ENCODE measurements around the gene FXR2. TPM values are rescaled to one million over a fixed set of nuclear protein-coding genes. Genes with fewer than 3 reads are reported as not detected.

FXR2 gene
- polyA plus RNA-seq, 1 donor (not counting 4 experiments of a cell fraction or from before 2014, with no cell fraction given): 30.6 TPM

DNA sequence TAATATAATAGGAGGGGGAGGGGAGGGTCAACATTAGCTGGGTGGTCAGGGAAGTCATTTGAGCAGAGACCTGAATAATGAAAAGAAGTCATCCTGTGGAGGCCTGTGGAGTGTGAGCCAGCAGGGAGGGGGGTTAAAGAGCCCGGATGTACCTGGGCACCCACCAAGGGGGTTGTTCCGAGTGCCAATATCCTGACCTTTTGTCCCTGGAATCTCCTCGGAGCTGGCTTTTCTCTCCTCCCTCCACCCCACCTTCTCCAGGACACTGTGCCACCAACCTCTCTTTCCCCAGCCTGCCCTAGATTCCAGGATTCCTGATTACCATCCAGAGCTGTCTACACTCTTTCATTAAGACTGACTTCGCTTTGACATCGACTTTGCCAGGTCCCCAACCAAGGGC lies 21.5 kb upstream of the FXR2 start:
- Histone ChIP-seq H3K4me2 (ENCODE audit: control insufficient read depth, extremely low read depth, insufficient read depth, low read depth, low read length) (no peak overlapping the region), H3K27ac (ENCODE audit: control insufficient read depth, insufficient read depth, low read length) (no peak overlapping the region), H4K20me1 (ENCODE audit: control insufficient read depth, extremely low read depth, insufficient read depth, low read length) (no peaks in the 10 kb centered on the region), H3K9me1 (ENCODE audit: control insufficient read depth, extremely low read depth, insufficient read depth, low read length) (no peaks in the 10 kb centered on the region), H3K9ac (ENCODE audit: control insufficient read depth, extremely low read depth, insufficient read depth, low read length) (no peak overlapping the region), H3K79me2 (ENCODE audit: control insufficient read depth, insufficient read depth, low read length) (no peaks in the 10 kb centered on the region), H3K4me1 (ENCODE audit: control insufficient read depth, extremely low read depth, insufficient read depth, low read length) (no peaks in the 10 kb centered on the region), H2AFZ (ENCODE audit: control insufficient read depth, low read length) (no peak overlapping the region), H3K36me3 (ENCODE audit: control insufficient read depth in 2 of 2, extremely low read depth in 1 of 2, insufficient read depth in 2 of 2, low read length in 2 of 2) (no peaks in the 10 kb centered on the region), H3K4me3 (ENCODE audit: control insufficient read depth in 2 of 3, extremely low read depth in 1 of 3, insufficient read depth in 2 of 3, low read depth in 1 of 3, low read length in 3 of 3) (no peak overlapping the region), H3K9me3 (ENCODE audit: control insufficient read depth, low read depth, low read length) (no peaks in the 10 kb centered on the region), H3K27me3 (ENCODE audit: control insufficient read depth, extremely low read depth, insufficient read depth, low read length) (no peaks in the 10 kb centered on the region)
- dilution Hi-C loops (cut with MboI; ENCODE audit: extremely low pct_ligation_motif_present, low sequenced_read_pairs): no loop called here
- FAIRE-seq: no peak
- TF ChIP-seq, protein P1, sequence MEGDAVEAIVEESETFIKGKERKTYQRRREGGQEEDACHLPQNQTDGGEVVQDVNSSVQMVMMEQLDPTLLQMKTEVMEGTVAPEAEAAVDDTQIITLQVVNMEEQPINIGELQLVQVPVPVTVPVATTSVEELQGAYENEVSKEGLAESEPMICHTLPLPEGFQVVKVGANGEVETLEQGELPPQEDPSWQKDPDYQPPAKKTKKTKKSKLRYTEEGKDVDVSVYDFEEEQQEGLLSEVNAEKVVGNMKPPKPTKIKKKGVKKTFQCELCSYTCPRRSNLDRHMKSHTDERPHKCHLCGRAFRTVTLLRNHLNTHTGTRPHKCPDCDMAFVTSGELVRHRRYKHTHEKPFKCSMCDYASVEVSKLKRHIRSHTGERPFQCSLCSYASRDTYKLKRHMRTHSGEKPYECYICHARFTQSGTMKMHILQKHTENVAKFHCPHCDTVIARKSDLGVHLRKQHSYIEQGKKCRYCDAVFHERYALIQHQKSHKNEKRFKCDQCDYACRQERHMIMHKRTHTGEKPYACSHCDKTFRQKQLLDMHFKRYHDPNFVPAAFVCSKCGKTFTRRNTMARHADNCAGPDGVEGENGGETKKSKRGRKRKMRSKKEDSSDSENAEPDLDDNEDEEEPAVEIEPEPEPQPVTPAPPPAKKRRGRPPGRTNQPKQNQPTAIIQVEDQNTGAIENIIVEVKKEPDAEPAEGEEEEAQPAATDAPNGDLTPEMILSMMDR (optimal IDR thresholded peaks at IDR 0.05 in 1 of 3, IDR thresholded peaks at IDR 0.05 in 1 of 3, conservative IDR thresholded peaks at IDR 0.05 in 1 of 3; ENCODE audit: extremely low read depth in 1 of 3, insufficient read depth in 2 of 3, low read length in 3 of 3): no peak
- TF ChIP-seq EZH2 (IDR thresholded peaks at IDR 0.05; ENCODE audit: low read length): no peak
- DNase-seq (ENCODE audit: low read depth, low spot score): no peak

DNA sequence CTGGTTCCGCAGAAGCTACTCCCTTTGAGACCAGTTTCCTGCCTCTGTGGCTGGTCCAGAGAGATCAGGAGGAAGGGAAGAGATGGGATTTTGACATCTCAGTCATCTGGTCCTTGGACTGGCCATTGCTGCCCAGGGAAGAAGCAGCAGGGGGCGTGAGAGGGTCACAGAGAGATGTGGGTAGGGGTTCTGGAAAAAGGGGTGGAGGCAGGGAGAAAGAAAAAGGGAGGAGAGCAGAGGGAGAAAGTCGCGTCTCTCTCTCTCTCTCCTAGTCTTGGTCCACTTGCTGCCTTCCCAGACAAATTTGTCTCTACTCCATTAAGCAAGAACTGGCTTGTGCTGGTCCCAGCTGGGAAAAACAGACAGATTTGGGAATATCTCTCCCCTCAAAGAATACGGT lies 19.7 kb upstream of the FXR2 start:
- DNase-seq (ENCODE audit: low read depth, low spot score) (no peak), FAIRE-seq (no peak)
- Histone ChIP-seq H2AFZ (ENCODE audit: control insufficient read depth, low read length) (no peak overlapping the region), H3K9me1 (ENCODE audit: control insufficient read depth, extremely low read depth, insufficient read depth, low read length) (no peaks in the 10 kb centered on the region), H3K4me2 (ENCODE audit: control insufficient read depth, extremely low read depth, insufficient read depth, low read depth, low read length) (no peak overlapping the region), H3K27me3 (ENCODE audit: control insufficient read depth, extremely low read depth, insufficient read depth, low read length) (no peaks in the 10 kb centered on the region), H3K4me1 (ENCODE audit: control insufficient read depth, extremely low read depth, insufficient read depth, low read length) (no peaks in the 10 kb centered on the region), H3K9me3 (ENCODE audit: control insufficient read depth, low read depth, low read length) (no peaks in the 10 kb centered on the region), H4K20me1 (ENCODE audit: control insufficient read depth, extremely low read depth, insufficient read depth, low read length) (no peaks in the 10 kb centered on the region), H3K36me3 (ENCODE audit: control insufficient read depth in 2 of 2, extremely low read depth in 1 of 2, insufficient read depth in 2 of 2, low read length in 2 of 2) (no peaks in the 10 kb centered on the region), H3K79me2 (ENCODE audit: control insufficient read depth, insufficient read depth, low read length) (no peaks in the 10 kb centered on the region), H3K27ac (ENCODE audit: control insufficient read depth, insufficient read depth, low read length) (no peak overlapping the region), H3K9ac (ENCODE audit: control insufficient read depth, extremely low read depth, insufficient read depth, low read length) (no peak overlapping the region), H3K4me3 (ENCODE audit: control insufficient read depth in 2 of 3, extremely low read depth in 1 of 3, insufficient read depth in 2 of 3, low read depth in 1 of 3, low read length in 3 of 3) (no peak overlapping the region)
- TF ChIP-seq, protein P1 (optimal IDR thresholded peaks at IDR 0.05 in 1 of 3, IDR thresholded peaks at IDR 0.05 in 1 of 3, conservative IDR thresholded peaks at IDR 0.05 in 1 of 3; ENCODE audit: extremely low read depth in 1 of 3, insufficient read depth in 2 of 3, low read length in 3 of 3): peak; percentile 39 to 53 (median 46)
- no peak for TF ChIP-seq EZH2 (IDR thresholded peaks at IDR 0.05; ENCODE audit: low read length)
- dilution Hi-C loops (cut with MboI; ENCODE audit: extremely low pct_ligation_motif_present, low sequenced_read_pairs): no loop called here
